Esophagus muscularis mucosa (tissue), 4 donors: ENCODE measurements around the gene STS. TPM values are rescaled to one million over a fixed set of nuclear protein-coding genes. Genes with fewer than 3 reads are reported as not detected.

Experiments used
- DNase-seq: peaks from one replicate; pipeline ENCODE4 v3.0.0-alpha.2; 2017; ENCODE audit errors: extremely low spot score
- H3K27ac ChIP-seq, 4 donors: fragments of 200-600 bp; sonication (generic); replicated peaks in 1 of 4; 1 replicate in 3 of 4; 2 replicates in 1 of 4; pipeline ENCODE4 v1.5.1; 2016 to 2019; ENCODE audit warnings: mild to moderate bottlenecking in 1 of 4
- H3K27me3 ChIP-seq, 4 donors: fragments of 200-600 bp; sonication (generic); one replicate each; pipeline versions ENCODE4 v1.5.1 to v1.6.0; 2016 to 2019
- H3K36me3 ChIP-seq, 4 donors: fragments of 200-600 bp; sonication (generic); one replicate each; pipeline ENCODE4 v1.5.1; 2016 to 2019
- H3K4me1 ChIP-seq, 4 donors: fragments of 200-600 bp; sonication (generic); one replicate each; pipeline ENCODE4 v1.5.1; 2016 to 2019
- H3K4me3 ChIP-seq, 4 donors: fragments of 200-600 bp; sonication (generic); 1 replicate in 2 of 4; 2 replicates in 2 of 4; pipeline ENCODE4 v1.5.1; 2016 to 2019; ENCODE audit warnings: mild to moderate bottlenecking in 4 of 4, moderate library complexity in 1 of 4
- H3K9me3 ChIP-seq, 4 donors: fragments of 200-600 bp; sonication (generic); 1 replicate in 3 of 4; 2 replicates in 1 of 4; pipeline ENCODE4 v1.5.1; 2016 to 2019
- EP300 ChIP-seq: sonication (generic); formaldehyde crosslinking; IDR thresholded peaks from one replicate; pipeline ENCODE4 v1.6.1; 2017; ENCODE audit warnings: antibody characterized with exemption
- POLR2A ChIP-seq: fragments of 450-650 bp; IDR thresholded peaks from one replicate; pipeline ENCODE4 v1.6.1; 2017; ENCODE audit warnings: antibody characterized with exemption, moderate library complexity, mild to moderate bottlenecking, low read depth
- POLR2AphosphoS5 ChIP-seq, 2 donors: sonication (generic); formaldehyde crosslinking; IDR thresholded peaks; one replicate each; pipeline ENCODE4 v1.6.1; 2017; ENCODE audit warnings: antibody characterized with exemption in 2 of 2
- WGBS: methylation state at CpG from one replicate; pipeline ENCODE4 v1.1.5; 2018; 5-methylcytosine and 5-hydroxymethylcytosine counted together
- intact Hi-C: fragments of 100-400 bp; cut with DNase I; formaldehyde crosslinking; loops from one replicate; pipeline ENCODE4 v1.15.1; 2023
- total RNA-seq, 4 donors: library from RNA; depleted of rRNA; stranded (reverse); fragments of >200 nt; gene quantifications; one replicate each; pipeline versions ENCODE4 v1.1.0 to v1.2.1, GENCODE V29; 2016
- TF ChIP-seq, protein P1 (sequence below), 3 experiments: fragments of 200-600 bp in 2 of 3; fragments of 450-650 bp in 1 of 3; sonication (generic) in 2 of 3; IDR thresholded peaks; one replicate each; pipeline ENCODE4 v1.5.1; 2017 to 2019; ENCODE audit warnings: antibody characterized with exemption in 3 of 3, mild to moderate bottlenecking in 2 of 3, moderate library complexity in 1 of 3

The STS gene
- total RNA-seq, 4 donors from 2014 or later: 4.6 to 7.9 (median 5.5) TPM

DNA sequence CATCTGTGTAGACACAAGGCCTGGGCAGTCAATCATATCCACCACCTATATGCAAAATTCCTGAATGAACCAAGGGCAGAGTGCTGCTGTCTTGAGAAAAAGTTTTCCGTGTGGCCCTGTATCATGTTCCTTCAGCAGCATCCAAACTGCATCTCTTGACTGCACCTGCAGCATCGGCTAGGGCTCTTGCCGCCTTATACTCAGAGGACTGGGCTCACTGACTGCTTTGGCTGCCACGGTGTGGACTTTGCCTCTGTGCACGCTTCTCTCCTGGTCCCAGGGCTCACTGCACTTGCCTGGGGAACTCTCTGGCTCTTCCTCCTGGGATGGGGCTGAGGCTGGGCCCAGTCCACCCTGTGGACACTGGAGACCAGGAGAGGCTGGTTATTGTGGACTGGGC lies 39.5 kb upstream of the STS start:
- DNase-seq: no peak
- H3K27me3 ChIP-seq: no peaks in the 10 kb centered on the region
- intact Hi-C loops: no loop called here
- TF ChIP-seq POLR2A: no peak
- TF ChIP-seq, protein P1, sequence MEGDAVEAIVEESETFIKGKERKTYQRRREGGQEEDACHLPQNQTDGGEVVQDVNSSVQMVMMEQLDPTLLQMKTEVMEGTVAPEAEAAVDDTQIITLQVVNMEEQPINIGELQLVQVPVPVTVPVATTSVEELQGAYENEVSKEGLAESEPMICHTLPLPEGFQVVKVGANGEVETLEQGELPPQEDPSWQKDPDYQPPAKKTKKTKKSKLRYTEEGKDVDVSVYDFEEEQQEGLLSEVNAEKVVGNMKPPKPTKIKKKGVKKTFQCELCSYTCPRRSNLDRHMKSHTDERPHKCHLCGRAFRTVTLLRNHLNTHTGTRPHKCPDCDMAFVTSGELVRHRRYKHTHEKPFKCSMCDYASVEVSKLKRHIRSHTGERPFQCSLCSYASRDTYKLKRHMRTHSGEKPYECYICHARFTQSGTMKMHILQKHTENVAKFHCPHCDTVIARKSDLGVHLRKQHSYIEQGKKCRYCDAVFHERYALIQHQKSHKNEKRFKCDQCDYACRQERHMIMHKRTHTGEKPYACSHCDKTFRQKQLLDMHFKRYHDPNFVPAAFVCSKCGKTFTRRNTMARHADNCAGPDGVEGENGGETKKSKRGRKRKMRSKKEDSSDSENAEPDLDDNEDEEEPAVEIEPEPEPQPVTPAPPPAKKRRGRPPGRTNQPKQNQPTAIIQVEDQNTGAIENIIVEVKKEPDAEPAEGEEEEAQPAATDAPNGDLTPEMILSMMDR (IDR thresholded peaks at IDR 0.05): no peak
- TF ChIP-seq POLR2AphosphoS5 (IDR thresholded peaks at IDR 0.05): no peak
- TF ChIP-seq EP300: no peak
- H3K36me3 ChIP-seq: peaks cover 0 to 13% (median 2%) of the 10 kb centered on the region in 4 donors
- H3K4me3 ChIP-seq: no peak overlapping the region
- peaks cover 0 to 16% (median 6%) of the 10 kb centered on the region in 4 donors for H3K4me1 ChIP-seq
- no peaks in the 10 kb centered on the region for H3K9me3 ChIP-seq
- WGBS: 100% methylated on average over 5 of the region's 5 CpGs
- H3K27ac ChIP-seq: no peak overlapping the region

DNA sequence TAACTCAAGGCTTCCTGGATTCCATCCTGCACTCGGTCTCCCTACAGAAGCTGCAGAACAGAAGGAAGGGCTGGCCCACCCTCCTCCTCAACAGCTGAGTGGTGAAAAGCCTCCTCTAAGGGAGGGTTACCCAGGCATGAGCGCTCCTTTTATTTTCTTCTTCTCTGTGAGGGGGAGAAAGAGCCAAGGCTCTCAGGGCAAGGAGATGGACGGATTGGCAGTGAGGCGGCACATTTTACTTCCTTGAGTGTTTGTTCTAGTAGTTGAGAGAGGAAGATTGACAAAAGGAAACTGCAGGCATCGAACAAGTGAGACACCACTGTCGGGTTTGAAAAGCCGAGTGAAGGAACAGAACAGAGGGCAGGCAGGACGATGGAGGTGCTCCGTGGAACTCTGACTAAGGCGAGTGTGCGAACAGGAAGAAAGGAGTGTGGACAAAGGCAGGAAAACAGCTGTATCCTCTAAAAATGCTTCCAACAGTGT lies 38.4 kb upstream of the STS start:
- TF ChIP-seq POLR2A: no peak
- TF ChIP-seq, protein P1 (IDR thresholded peaks at IDR 0.05): no peak
- TF ChIP-seq POLR2AphosphoS5 (IDR thresholded peaks at IDR 0.05): no peak
- no peak for TF ChIP-seq EP300
- Histone ChIP-seq H3K9me3 (no peaks in the 10 kb centered on the region), H3K4me1 (peaks cover 0 to 16% (median 6%) of the 10 kb centered on the region in 4 donors), H3K36me3 (peaks cover 0 to 13% (median 2%) of the 10 kb centered on the region in 4 donors), H3K27ac (no peak overlapping the region), H3K27me3 (no peaks in the 10 kb centered on the region), H3K4me3 (peak overlapping the region in 3 of 4 donors; percentile 9 to 22 (median 11))
- intact Hi-C loops: no loop called here
- DNase-seq: no peak
- WGBS: 52% methylated on average over 10 of the region's 11 CpGs

DNA sequence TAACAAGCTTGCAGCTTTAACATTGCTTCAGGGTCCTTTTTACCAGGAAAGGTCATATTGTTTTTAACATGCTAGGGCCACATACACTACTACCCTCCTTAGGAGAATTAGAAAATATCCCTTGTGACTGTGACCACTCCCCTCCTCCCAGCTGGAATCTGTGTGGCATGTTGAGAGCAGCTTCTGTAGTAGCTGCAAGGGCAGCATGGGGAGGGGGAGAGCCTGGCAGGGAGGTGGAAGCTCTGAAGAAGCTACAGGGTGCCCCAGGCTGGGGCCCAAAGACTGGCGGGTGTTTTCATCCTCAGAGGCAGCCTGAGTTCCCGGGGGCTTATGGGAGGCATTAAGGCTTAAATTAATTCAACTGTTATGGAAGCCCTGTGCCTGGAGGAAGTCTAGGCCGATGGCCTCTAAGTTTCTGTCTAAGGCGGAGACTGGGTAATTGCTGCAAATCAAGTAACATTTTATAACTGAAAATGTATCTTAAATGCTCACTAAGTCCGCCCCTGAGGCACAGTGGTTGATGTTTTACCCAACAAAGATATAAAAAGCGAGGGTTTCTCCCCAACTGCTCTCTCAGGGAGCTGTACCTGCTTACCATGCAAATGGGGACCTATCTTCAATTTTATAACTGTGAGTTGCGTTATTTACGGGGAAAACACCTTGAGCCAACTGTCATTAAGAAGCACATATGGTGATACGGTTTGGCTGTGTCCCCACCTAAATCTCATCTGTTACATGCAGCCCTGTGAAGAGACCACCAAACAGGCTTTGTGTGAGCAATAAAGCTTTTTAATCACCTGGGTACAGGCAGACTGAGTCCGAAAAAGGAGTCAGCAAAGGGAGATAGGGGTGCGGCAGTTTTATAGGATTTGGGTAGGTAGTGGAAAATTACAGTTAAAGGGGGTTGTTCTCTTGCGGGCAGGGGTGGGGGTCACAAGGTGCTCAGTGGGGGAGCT lies 37.4 kb upstream of the STS start:
- Histone ChIP-seq H3K9me3 (no peaks in the 10 kb centered on the region), H3K27ac (no peak overlapping the region), H3K36me3 (peaks cover 0 to 5% (median 0%) of the 10 kb centered on the region in 4 donors), H3K4me1 (peaks cover 0 to 19% (median 6%) of the 10 kb centered on the region in 4 donors), H3K4me3 (no peak overlapping the region), H3K27me3 (no peaks in the 10 kb centered on the region)
- 94% methylated on average over 12 of the region's 12 CpGs for WGBS
- DNase-seq: no peak
- intact Hi-C loops: no loop called here
- TF ChIP-seq EP300: no peak
- no peak for TF ChIP-seq POLR2A
- TF ChIP-seq POLR2AphosphoS5 (IDR thresholded peaks at IDR 0.05): no peak
- TF ChIP-seq, protein P1 (IDR thresholded peaks at IDR 0.05): no peak

DNA sequence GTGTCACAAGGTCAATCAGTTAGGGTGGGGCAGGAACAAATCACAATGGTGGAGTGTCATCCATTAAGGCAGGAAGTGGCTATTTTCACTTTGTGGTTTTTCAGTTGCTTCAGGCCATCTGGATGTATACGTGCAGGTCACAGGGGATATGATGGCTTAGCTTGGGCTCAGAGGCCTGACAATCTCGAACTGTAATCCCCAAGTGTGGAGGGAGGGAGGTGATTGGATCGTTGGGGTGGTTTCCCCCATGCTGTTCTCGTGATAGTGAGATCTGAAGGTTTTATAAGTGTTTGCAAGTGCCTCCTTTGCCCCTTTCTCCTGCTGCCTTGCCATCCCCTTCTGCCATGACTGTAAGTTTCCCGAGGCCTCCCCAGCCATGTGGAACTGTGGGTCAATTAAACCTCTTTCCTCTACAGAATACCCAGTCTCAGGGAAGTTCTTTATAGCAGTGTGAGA lies 36.7 kb upstream of the STS start:
- no peaks in the 10 kb centered on the region for H3K9me3 ChIP-seq
- H3K4me1 ChIP-seq: peaks cover 0 to 26% (median 6%) of the 10 kb centered on the region in 4 donors
- H3K36me3 ChIP-seq: no peaks in the 10 kb centered on the region
- H3K27me3 ChIP-seq: no peaks in the 10 kb centered on the region
- no peak overlapping the region for H3K27ac ChIP-seq
- no peak for TF ChIP-seq EP300
- TF ChIP-seq POLR2A: no peak
- DNase-seq: no peak
- H3K4me3 ChIP-seq: no peak overlapping the region
- intact Hi-C loops: no loop called here
- 71% methylated on average over 5 of the region's 5 CpGs for WGBS

DNA sequence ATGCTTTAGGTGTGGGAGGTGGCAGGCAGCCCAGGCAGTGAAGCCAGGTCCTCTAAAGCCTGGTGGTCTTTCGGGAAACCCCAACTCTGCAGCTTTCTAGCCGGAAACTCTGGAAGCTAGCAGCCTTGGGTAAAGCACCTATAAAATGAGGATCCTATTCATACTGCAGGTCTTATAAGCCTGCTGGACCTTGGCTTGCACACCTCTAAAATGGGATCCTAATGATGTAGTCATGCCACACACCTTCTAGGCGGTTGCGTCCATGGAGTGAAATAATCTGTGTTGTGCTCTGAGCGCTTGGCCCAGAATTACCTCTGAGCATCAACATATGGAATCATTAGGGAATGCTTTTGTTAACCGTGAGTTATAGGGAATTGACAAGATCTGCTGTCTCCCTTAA lies 36.0 kb upstream of the STS start:
- Histone ChIP-seq H3K36me3 (no peaks in the 10 kb centered on the region), H3K9me3 (no peaks in the 10 kb centered on the region), H3K4me1 (peaks cover 0 to 29% (median 6%) of the 10 kb centered on the region in 4 donors), H3K27ac (no peak overlapping the region), H3K27me3 (no peaks in the 10 kb centered on the region), H3K4me3 (no peak overlapping the region)
- intact Hi-C loops: no loop called here
- 94% methylated on average over 6 of the region's 6 CpGs for WGBS
- TF ChIP-seq, protein P1 (IDR thresholded peaks at IDR 0.05): no peak
- TF ChIP-seq EP300: no peak
- no peak for TF ChIP-seq POLR2AphosphoS5 (IDR thresholded peaks at IDR 0.05)
- TF ChIP-seq POLR2A: no peak
- no peak for DNase-seq
